HEK293T (cell line): ENCODE results near the gene MGAT4A.

Source experiments
- CTCF ChIA-PET: fragments of 350-600 bp; formaldehyde crosslinking; extraction: SDS; loops from one replicate; lab custom pipeline; 2021; ENCODE audit warnings: antibody characterized with exemption, inconsistent platforms; lab: Yijun Ruan, JAX
- POLR2A ChIA-PET: fragments of 350-600 bp; formaldehyde crosslinking; extraction: SDS; loops from one replicate; lab custom pipeline; 2020; ENCODE audit warnings: antibody characterized with exemption, inconsistent platforms; lab: Yijun Ruan, JAX
- DNase-seq: peaks from one replicate; pipeline ENCODE4 v3.0.0; 2012; ENCODE audit warnings: mixed read lengths; ENCODE audit errors: extremely low spot score
- ARNT ChIP-seq: fragments of 450-650 bp; IDR thresholded peaks from 2 replicates; pipeline ENCODE4 v1.6.1; 2017; ENCODE audit warnings: mild to moderate bottlenecking
- BHLHE40 ChIP-seq: fragments of 450-650 bp; IDR thresholded peaks from 2 replicates; pipeline ENCODE4 v1.6.1; 2016; ENCODE audit warnings: mild to moderate bottlenecking, moderate library complexity, borderline replicate concordance
- CTBP1 ChIP-seq: fragments of 450-650 bp; IDR thresholded peaks from 2 replicates; pipeline ENCODE4 v1.6.1; 2016; ENCODE audit warnings: borderline replicate concordance
- FOXA1 ChIP-seq: fragments of 450-650 bp; IDR thresholded peaks from 2 replicates; pipeline ENCODE4 v1.6.1; 2016; ENCODE audit warnings: mild to moderate bottlenecking
- FOXK2 ChIP-seq: fragments of 450-650 bp; IDR thresholded peaks from 2 replicates; pipeline ENCODE4 v1.6.1; 2016; ENCODE audit warnings: mild to moderate bottlenecking
- FOXM1 ChIP-seq: fragments of 450-650 bp; IDR thresholded peaks from 2 replicates; pipeline ENCODE4 v1.6.1; 2017; ENCODE audit warnings: mild to moderate bottlenecking, borderline replicate concordance
- HDGF ChIP-seq: fragments of 450-650 bp; IDR thresholded peaks from 2 replicates; pipeline ENCODE4 v1.6.1; 2017; ENCODE audit warnings: antibody characterized with exemption, borderline replicate concordance
- L3MBTL2 ChIP-seq: fragments of 450-650 bp; conservative IDR thresholded peaks from 2 replicates; pipeline ENCODE4 v1.6.1; 2016; ENCODE audit warnings: mild to moderate bottlenecking
- LEF1 ChIP-seq: fragments of 450-650 bp; IDR thresholded peaks from 2 replicates; pipeline ENCODE4 v1.6.1; 2017; ENCODE audit warnings: mild to moderate bottlenecking, borderline replicate concordance
- NFRKB ChIP-seq: fragments of 450-650 bp; IDR thresholded peaks from 2 replicates; pipeline ENCODE4 v1.6.1; 2016; ENCODE audit warnings: mild to moderate bottlenecking, moderate library complexity
- SUZ12 ChIP-seq: fragments of 450-650 bp; IDR thresholded peaks from 2 replicates; pipeline ENCODE4 v1.6.1; 2016; ENCODE audit warnings: mild to moderate bottlenecking
- TARDBP ChIP-seq: fragments of 450-650 bp; IDR thresholded peaks from 2 replicates; pipeline ENCODE4 v1.6.1; 2016

Gene MGAT4A

DNA sequence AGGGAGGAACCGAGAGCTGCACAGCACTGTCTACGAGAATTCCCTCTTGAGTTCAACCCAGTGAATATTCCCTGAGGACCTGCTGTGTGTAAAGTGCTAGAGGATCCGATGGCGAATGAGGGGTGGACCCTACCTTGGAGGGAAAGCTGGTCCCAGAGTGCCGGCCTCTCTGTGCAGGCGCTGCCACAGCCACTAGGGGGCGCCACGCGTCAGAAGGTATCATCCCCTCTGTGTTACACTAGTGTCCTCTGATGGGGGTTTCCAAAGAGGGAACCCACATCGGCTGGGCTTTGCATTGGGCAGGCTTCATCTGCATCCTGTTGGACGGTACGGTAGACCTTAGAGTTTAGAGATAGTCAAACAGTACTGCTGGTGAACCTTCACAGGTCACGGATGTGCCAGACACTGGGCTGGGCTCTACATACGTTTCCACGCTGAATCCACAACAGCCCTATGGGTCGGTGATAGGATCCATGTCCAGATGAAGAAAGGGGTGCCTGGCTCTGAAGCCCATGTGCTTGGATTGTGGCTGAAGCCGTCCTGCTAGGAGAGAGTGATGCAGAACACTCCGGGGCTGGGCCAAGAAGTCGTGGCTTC is 161.6 kb downstream of the MGAT4A start:
- CTCF ChIA-PET: interaction anchor here (0.6 to 1.8 kb wide), 4 partner anchors 10 to 490 kb away, joined by 3 to 10 read pairs (median 4); no protein-coding TSS in a partner anchor
- peak; percentile 78 for DNase-seq
- TF ChIP-seq TARDBP (no peak), FOXK2 (no peak), HDGF (no peak), NFRKB (no peak), LEF1 (no peak), FOXA1 (no peak), L3MBTL2 (no peak), BHLHE40 (no peak), SUZ12 (no peak), ARNT (no peak), CTBP1 (no peak), FOXM1 (no peak)
- POLR2A ChIA-PET: no interaction called here
